Panc1 (cell line): ENCODE data around the gene SCN9A. TPM values are rescaled to one million over a fixed set of nuclear protein-coding genes. Genes with fewer than 3 reads are reported as not detected.

ENCODE experiments used
- ATAC-seq: fragments of 200-7000 bp; cut with Tn5 transposase; 2 replicates; pipeline ENCODE4 v1.9.1; 2020; ENCODE audit warnings: mild to moderate bottlenecking, moderate library complexity
- BruUV-seq: library from RNA; stranded (reverse); fragments of 400-500 nt; replicated peaks from 2 replicates; lab custom pipeline; 2021; lab: Mats Ljungman, UMichigan
- CTCF ChIA-PET: fragments of 300-600 bp; sonication (Branson Sonifier 250); formaldehyde crosslinking; loops from one replicate; lab custom pipeline; 2022; ENCODE audit warnings: antibody characterized with exemption; lab: Charles Lee
- POLR2A ChIA-PET: fragments of 300-600 bp; sonication (Branson Sonifier 250); formaldehyde crosslinking; loops from one replicate; lab custom pipeline; 2022; ENCODE audit warnings: antibody characterized with exemption; lab: Charles Lee
- DNase-seq: peaks from one replicate; pipeline ENCODE4 v3.0.0-alpha.2; 2010; ENCODE audit warnings: low read depth, low spot score
- H3K27ac ChIP-seq: 2 replicates; pipeline ENCODE4 v1.5.1; 2011; ENCODE audit warnings: mild to moderate bottlenecking, low read length, inconsistent platforms
- H3K27me3 ChIP-seq: fragments of 200-500 bp; sonication (Bioruptor generic); 2 replicates; pipeline ENCODE4 v1.6.0; 2014; ENCODE audit warnings: low read length, inconsistent platforms; ENCODE audit not compliant: control insufficient read depth, insufficient read depth
- H3K36me3 ChIP-seq: fragments of 200-500 bp; sonication (Bioruptor generic); 2 replicates; pipeline ENCODE4 v1.5.1; 2014; ENCODE audit warnings: inconsistent platforms, mild to moderate bottlenecking, low read length, moderate library complexity; ENCODE audit not compliant: control insufficient read depth, insufficient read depth
- H3K4me1 ChIP-seq: 2 replicates; pipeline ENCODE4 v1.5.1; 2011; ENCODE audit warnings: inconsistent platforms, mild to moderate bottlenecking, low read length, moderate library complexity; ENCODE audit not compliant: control insufficient read depth, insufficient read depth
- H3K4me3 ChIP-seq, 2 experiments: 2 replicates each; pipeline ENCODE4 v1.5.1; 2011 to 2012; ENCODE audit warnings: low read depth in 2 of 2, low read length in 2 of 2, mild to moderate bottlenecking in 2 of 2, inconsistent platforms in 1 of 2, moderate library complexity in 1 of 2
- H3K9me3 ChIP-seq: fragments of 200-500 bp; sonication (Bioruptor generic); 2 replicates; pipeline ENCODE4 v1.5.1; 2014; ENCODE audit warnings: low read depth, mild to moderate bottlenecking, inconsistent platforms, low read length, moderate library complexity; ENCODE audit not compliant: control insufficient read depth, insufficient read depth
- CTCF ChIP-seq: fragments of 450-650 bp; IDR thresholded peaks from 2 replicates; pipeline ENCODE4 v1.5.1; 2017; ENCODE audit warnings: mild to moderate bottlenecking
- POLR2AphosphoS5 ChIP-seq: IDR thresholded peaks from 2 replicates; pipeline ENCODE4 v1.6.1; 2012; ENCODE audit warnings: mild to moderate bottlenecking, low read depth, low read length, moderate library complexity
- SIN3A ChIP-seq: IDR thresholded peaks from 2 replicates; pipeline ENCODE4 v1.6.1; 2012; ENCODE audit warnings: low read depth, mild to moderate bottlenecking, low read length, moderate library complexity, borderline replicate concordance; ENCODE audit not compliant: insufficient read depth
- TCF7L2 ChIP-seq: IDR thresholded peaks from 2 replicates; pipeline ENCODE4 v1.6.1; 2011; ENCODE audit warnings: mild to moderate bottlenecking, low read depth, low read length, inconsistent platforms
- in situ Hi-C: cut with HindIII; loops from 2 replicates; pipeline ENCODE4 v1.10.0; 2016; ENCODE audit warnings: low sequenced_read_pairs, low pct_unique_long_range_greater_than_20kb
- intact Hi-C: fragments of 100-400 bp; cut with micrococcal nuclease; formaldehyde crosslinking; loops from one replicate; pipeline ENCODE4 v1.10.0; 2022; ENCODE audit not compliant: unreplicated experiment
- total RNA-seq: library from RNA; stranded (reverse); gene quantifications from one replicate; pipeline ENCODE4 v1.2.1, GENCODE V29; 2021; ENCODE audit not compliant: unreplicated experiment
- TF ChIP-seq, protein P1 (sequence below), 2 experiments: IDR thresholded peaks; 2 replicates each; pipeline ENCODE4 v1.6.1; 2011 to 2012; ENCODE audit warnings: low read depth in 2 of 2, control low read depth in 1 of 2, low read length in 1 of 2, mild to moderate bottlenecking in 1 of 2, moderate library complexity in 1 of 2; ENCODE audit not compliant: insufficient read depth in 1 of 2

Gene SCN9A
- total RNA-seq, 1 experiment from 2014 or later, result 0.10 TPM

DNA sequence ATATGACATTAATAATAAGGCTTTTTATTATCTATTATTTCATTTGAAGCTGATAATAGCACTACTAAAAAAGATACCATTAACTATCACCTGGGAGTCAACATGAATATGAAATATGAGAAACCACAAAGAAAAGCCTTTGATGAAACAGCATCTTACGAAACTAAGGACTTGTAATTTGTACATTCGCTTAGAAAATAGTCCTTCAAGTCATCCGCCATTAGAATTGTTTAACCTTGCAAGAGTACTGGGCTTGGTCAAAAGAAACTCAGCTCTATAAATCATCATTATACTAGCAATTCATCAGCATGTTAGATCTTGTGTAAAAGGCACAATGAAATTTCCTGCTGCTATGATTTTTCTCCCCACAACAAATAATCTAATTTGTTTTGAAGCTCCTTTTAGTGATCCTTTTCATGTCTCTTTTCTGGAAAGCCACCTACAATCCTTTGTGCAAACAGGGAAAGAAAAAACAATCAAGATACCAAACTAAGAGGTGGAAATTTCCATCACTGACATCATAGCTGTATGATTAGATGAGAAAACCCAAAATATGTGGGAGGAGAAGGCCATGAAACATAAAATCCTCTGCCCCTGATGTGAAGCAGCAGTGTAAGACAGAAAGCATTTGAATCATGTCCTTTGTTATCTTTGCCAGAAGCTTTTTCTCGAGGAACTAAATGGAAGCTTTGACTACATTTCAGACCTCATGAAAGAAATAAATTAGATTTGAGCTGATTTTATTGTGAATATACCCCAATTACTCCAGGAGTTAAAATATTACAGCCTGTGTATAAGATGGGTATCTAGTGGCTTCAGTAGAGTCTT lies 31.2 kb downstream of the SCN9A start:
- intact Hi-C loops, result no loop called here
- CTCF ChIA-PET, result no interaction called here
- H3K4me1 ChIP-seq, result no peaks in the 10 kb centered on the region

GRCh38 chr2:166343467-166343866 lies 32.3 kb downstream of the SCN9A start:
- in situ Hi-C loops (no loop called here), intact Hi-C loops (no loop called here)
- CTCF ChIA-PET, result no interaction called here
- Histone ChIP-seq H3K27me3 (no peaks in the 10 kb centered on the region), H3K4me3 (no peak overlapping the region), H3K36me3 (no peaks in the 10 kb centered on the region), H3K27ac (no peak overlapping the region), H3K9me3 (no peaks in the 10 kb centered on the region), H3K4me1 (no peaks in the 10 kb centered on the region)
- DNase-seq, result no peak
- TF ChIP-seq, protein P1, sequence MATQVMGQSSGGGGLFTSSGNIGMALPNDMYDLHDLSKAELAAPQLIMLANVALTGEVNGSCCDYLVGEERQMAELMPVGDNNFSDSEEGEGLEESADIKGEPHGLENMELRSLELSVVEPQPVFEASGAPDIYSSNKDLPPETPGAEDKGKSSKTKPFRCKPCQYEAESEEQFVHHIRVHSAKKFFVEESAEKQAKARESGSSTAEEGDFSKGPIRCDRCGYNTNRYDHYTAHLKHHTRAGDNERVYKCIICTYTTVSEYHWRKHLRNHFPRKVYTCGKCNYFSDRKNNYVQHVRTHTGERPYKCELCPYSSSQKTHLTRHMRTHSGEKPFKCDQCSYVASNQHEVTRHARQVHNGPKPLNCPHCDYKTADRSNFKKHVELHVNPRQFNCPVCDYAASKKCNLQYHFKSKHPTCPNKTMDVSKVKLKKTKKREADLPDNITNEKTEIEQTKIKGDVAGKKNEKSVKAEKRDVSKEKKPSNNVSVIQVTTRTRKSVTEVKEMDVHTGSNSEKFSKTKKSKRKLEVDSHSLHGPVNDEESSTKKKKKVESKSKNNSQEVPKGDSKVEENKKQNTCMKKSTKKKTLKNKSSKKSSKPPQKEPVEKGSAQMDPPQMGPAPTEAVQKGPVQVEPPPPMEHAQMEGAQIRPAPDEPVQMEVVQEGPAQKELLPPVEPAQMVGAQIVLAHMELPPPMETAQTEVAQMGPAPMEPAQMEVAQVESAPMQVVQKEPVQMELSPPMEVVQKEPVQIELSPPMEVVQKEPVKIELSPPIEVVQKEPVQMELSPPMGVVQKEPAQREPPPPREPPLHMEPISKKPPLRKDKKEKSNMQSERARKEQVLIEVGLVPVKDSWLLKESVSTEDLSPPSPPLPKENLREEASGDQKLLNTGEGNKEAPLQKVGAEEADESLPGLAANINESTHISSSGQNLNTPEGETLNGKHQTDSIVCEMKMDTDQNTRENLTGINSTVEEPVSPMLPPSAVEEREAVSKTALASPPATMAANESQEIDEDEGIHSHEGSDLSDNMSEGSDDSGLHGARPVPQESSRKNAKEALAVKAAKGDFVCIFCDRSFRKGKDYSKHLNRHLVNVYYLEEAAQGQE (IDR thresholded peaks at IDR 0.05; ENCODE audit: insufficient read depth in 1 of 2, low read depth in 2 of 2, low read length in 1 of 2), result no peak
- no peak for TF ChIP-seq TCF7L2
- no peak for TF ChIP-seq SIN3A
- TF ChIP-seq CTCF, result no peak
- no peak for TF ChIP-seq POLR2AphosphoS5
- no peak for ATAC-seq
- POLR2A ChIA-PET, result no interaction called here
- no TSS peak for BruUV-seq

More for the DNA sequence above, 31.2 kb downstream of the SCN9A start:
- Histone ChIP-seq H3K4me3 (no peak overlapping the region), H3K27ac (no peak overlapping the region), H3K27me3 (no peaks in the 10 kb centered on the region), H3K36me3 (no peaks in the 10 kb centered on the region), H3K9me3 (no peaks in the 10 kb centered on the region)
- no peak for DNase-seq
- in situ Hi-C loops, result no loop called here
- no peak for TF ChIP-seq TCF7L2
- POLR2A ChIA-PET, result no interaction called here
- ATAC-seq, result no peak
- BruUV-seq, result no TSS peak

- Histone ChIP-seq H3K27me3 (no peaks in the 10 kb centered on the region), H3K4me1 (no peaks in the 10 kb centered on the region), H3K4me3 (no peak overlapping the region), H3K36me3 (no peaks in the 10 kb centered on the region), H3K27ac (no peak overlapping the region), H3K9me3 (no peaks in the 10 kb centered on the region)
- BruUV-seq, result no TSS peak
- no peak for DNase-seq
- ChIA-PET CTCF (no interaction called here), POLR2A (no interaction called here)
- ATAC-seq, result no peak
- intact Hi-C loops, result no loop called here
- TF ChIP-seq SIN3A (no peak), TCF7L2 (no peak), POLR2AphosphoS5 (no peak), CTCF (no peak)
- TF ChIP-seq, protein P1 (IDR thresholded peaks at IDR 0.05; ENCODE audit: insufficient read depth in 1 of 2, low read depth in 2 of 2, low read length in 1 of 2), result no peak
- in situ Hi-C loops, result no loop called here
Measured at GRCh38 chr2:166341426-166341825, 34.3 kb downstream of the SCN9A start.
